ENCODE data around the gene CACNB3. TPM values are rescaled to one million over a fixed set of nuclear protein-coding genes. Genes with fewer than 3 reads are reported as not detected.

CACNB3 gene
- total RNA-seq, 1 experiment from 2014 or later, result 23.8 TPM

DNA sequence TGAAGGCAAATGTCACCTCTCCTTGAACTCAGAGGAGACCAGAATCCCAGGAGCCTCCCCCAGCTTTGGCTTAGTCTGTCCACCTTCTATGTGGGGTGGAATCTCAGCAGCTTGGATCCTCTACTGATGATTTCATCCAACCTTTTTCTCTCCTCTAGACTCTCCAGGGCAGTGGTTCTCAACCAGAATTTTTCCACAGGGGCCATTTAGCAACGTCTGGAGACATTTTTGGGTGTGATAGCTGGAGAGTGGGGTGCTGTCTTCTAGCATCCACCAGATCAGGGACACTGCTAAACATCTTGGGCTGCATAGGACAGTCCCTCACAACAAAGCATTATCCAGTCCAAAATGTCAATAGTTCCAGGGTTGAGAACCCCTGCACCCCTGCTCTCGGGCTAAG lies 38.1 kb downstream of the CACNB3 start:
- ChIA-PET CTCF (no interaction called here), POLR2A (ENCODE audit: low non-redundant PET) (no interaction called here)
- Histone ChIP-seq H3K4me1 (ENCODE audit: insufficient read depth, low read length, poor library complexity, severe bottlenecking) (peaks cover 6% of the 10 kb centered on the region), H3K27me3 (replicated peaks; ENCODE audit: insufficient read depth, low read depth, low read length, poor library complexity) (no peaks in the 10 kb centered on the region), H3K36me3 (ENCODE audit: insufficient read depth, low read length, poor library complexity, severe bottlenecking) (no peaks in the 10 kb centered on the region), H3K27ac (ENCODE audit: low read depth, low read length, poor library complexity, severe bottlenecking) (no peak overlapping the region), H3K4me3 (ENCODE audit: low read depth, low read length, poor library complexity, severe bottlenecking) (no peak overlapping the region), H3K9me3 (ENCODE audit: low read depth, low read length, poor library complexity, severe bottlenecking) (no peaks in the 10 kb centered on the region)
- no peak for DNase-seq (ENCODE audit: low spot score)
- intact Hi-C loops (cut with micrococcal nuclease; ENCODE audit: unreplicated experiment), result no loop called here
- TF ChIP-seq EZH2 (IDR thresholded peaks at IDR 0.05; ENCODE audit: borderline replicate concordance, low read depth, low read length, poor library complexity, severe bottlenecking), result no peak
- TF ChIP-seq, protein P1, sequence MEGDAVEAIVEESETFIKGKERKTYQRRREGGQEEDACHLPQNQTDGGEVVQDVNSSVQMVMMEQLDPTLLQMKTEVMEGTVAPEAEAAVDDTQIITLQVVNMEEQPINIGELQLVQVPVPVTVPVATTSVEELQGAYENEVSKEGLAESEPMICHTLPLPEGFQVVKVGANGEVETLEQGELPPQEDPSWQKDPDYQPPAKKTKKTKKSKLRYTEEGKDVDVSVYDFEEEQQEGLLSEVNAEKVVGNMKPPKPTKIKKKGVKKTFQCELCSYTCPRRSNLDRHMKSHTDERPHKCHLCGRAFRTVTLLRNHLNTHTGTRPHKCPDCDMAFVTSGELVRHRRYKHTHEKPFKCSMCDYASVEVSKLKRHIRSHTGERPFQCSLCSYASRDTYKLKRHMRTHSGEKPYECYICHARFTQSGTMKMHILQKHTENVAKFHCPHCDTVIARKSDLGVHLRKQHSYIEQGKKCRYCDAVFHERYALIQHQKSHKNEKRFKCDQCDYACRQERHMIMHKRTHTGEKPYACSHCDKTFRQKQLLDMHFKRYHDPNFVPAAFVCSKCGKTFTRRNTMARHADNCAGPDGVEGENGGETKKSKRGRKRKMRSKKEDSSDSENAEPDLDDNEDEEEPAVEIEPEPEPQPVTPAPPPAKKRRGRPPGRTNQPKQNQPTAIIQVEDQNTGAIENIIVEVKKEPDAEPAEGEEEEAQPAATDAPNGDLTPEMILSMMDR (conservative IDR thresholded peaks at IDR 0.05; ENCODE audit: low read depth, low read length), result no peak
- BruUV-seq (replicated peaks), result no TSS peak

DNA sequence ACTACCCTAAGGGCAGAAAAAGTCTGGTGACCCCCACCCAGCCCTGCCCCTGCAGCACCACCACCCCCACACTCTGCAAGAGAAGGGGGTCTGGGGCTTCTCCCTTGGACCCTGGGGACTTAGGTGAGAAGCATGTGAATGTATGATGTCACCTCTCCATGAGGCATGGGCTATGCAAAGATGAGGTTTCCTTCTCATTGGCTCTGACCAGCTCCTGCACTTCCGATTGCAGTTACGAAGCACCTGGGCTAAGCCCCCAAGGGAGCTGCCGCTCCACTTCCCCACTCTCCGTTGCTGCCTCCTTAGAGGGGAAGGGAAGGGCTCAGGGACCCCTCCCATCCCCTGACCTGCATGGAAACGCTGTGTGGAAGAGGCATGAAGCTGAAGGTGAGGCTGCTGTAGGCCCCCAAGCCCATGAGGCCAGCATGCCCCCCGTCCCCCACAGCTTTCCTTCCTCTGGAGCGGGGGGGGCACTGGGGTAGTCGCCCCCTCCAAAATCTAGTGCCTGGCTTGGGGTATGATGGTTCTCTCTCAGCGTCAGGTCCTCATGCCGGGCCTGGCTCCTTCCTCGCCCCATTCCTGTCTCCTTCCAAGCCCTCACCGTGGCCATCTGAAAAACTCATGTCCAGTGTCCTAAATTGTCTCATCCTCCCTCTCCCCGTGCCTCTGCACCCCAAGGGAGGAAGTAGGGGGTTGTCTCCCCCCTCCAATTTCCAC lies 39.1 kb downstream of the CACNB3 start:
- Histone ChIP-seq H3K36me3 (ENCODE audit: insufficient read depth, low read length, poor library complexity, severe bottlenecking) (no peaks in the 10 kb centered on the region), H3K27me3 (replicated peaks; ENCODE audit: insufficient read depth, low read depth, low read length, poor library complexity) (no peaks in the 10 kb centered on the region), H3K4me1 (ENCODE audit: insufficient read depth, low read length, poor library complexity, severe bottlenecking) (peaks cover 6% of the 10 kb centered on the region), H3K9me3 (ENCODE audit: low read depth, low read length, poor library complexity, severe bottlenecking) (no peaks in the 10 kb centered on the region), H3K27ac (ENCODE audit: low read depth, low read length, poor library complexity, severe bottlenecking) (no peak overlapping the region), H3K4me3 (ENCODE audit: low read depth, low read length, poor library complexity, severe bottlenecking) (no peak overlapping the region)
- BruUV-seq (replicated peaks), result no TSS peak
- POLR2A ChIA-PET (ENCODE audit: low non-redundant PET), result no interaction called here
- CTCF ChIA-PET, result interaction anchor here (0.6 to 0.7 kb wide), 3 partner anchors 79 to 332 kb away, joined by 3 to 12 read pairs (median 3); partner anchors contain the start of gene WNT10B
- TF ChIP-seq EZH2 (IDR thresholded peaks at IDR 0.05; ENCODE audit: borderline replicate concordance, low read depth, low read length, poor library complexity, severe bottlenecking), result no peak
- TF ChIP-seq, protein P1 (conservative IDR thresholded peaks at IDR 0.05; ENCODE audit: low read depth, low read length), result no peak
- intact Hi-C loops (cut with micrococcal nuclease; ENCODE audit: unreplicated experiment), result no loop called here
- no peak for DNase-seq (ENCODE audit: low spot score)

DNA sequence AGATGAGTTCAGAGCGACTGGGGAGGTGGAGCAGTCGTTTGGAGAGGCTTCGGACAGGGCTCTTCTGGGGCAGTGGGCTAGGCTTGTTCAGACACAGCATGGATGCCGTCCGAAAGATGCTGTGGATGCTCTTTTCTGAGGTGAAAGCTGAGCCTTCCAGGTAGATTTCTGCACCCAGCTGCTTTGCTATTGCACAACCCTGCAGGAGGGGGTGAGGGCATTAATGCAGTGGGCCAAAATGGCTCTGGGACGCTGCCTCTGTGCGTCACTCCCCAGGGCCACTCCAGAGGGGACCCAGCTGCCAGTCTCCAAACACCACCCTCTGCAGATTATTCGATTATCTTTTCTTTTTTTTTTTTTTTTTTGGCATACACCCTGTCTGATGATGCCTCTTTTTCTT lies 39.7 kb downstream of the CACNB3 start:
- Histone ChIP-seq H3K4me3 (ENCODE audit: low read depth, low read length, poor library complexity, severe bottlenecking) (no peak overlapping the region), H3K27ac (ENCODE audit: low read depth, low read length, poor library complexity, severe bottlenecking) (no peak overlapping the region), H3K36me3 (ENCODE audit: insufficient read depth, low read length, poor library complexity, severe bottlenecking) (no peaks in the 10 kb centered on the region), H3K9me3 (ENCODE audit: low read depth, low read length, poor library complexity, severe bottlenecking) (no peaks in the 10 kb centered on the region), H3K27me3 (replicated peaks; ENCODE audit: insufficient read depth, low read depth, low read length, poor library complexity) (peaks cover 4% of the 10 kb centered on the region), H3K4me1 (ENCODE audit: insufficient read depth, low read length, poor library complexity, severe bottlenecking) (peaks cover under 1% of the 10 kb centered on the region)
- TF ChIP-seq, protein P1 (conservative IDR thresholded peaks at IDR 0.05; ENCODE audit: low read depth, low read length), result no peak
- no peak for TF ChIP-seq EZH2 (IDR thresholded peaks at IDR 0.05; ENCODE audit: borderline replicate concordance, low read depth, low read length, poor library complexity, severe bottlenecking)
- CTCF ChIA-PET, result interaction anchor here (0.7 kb wide), 1 partner anchor 78 kb away, joined by 3 read pairs; no protein-coding TSS in a partner anchor
- intact Hi-C loops (cut with micrococcal nuclease; ENCODE audit: unreplicated experiment), result no loop called here
- no TSS peak for BruUV-seq (replicated peaks)
- POLR2A ChIA-PET (ENCODE audit: low non-redundant PET), result no interaction called here
- no peak for DNase-seq (ENCODE audit: low spot score)
